DMS114 treated with DMSO at 0.1 percent for 48 hours (cell line): ENCODE data around the gene RPP25L.

Experiments used
- DNase-seq: peaks from one replicate; lab custom pipeline; 2025; ENCODE audit not compliant: unreplicated experiment; lab: John Stamatoyannopoulos, UW

RPP25L gene

DNA sequence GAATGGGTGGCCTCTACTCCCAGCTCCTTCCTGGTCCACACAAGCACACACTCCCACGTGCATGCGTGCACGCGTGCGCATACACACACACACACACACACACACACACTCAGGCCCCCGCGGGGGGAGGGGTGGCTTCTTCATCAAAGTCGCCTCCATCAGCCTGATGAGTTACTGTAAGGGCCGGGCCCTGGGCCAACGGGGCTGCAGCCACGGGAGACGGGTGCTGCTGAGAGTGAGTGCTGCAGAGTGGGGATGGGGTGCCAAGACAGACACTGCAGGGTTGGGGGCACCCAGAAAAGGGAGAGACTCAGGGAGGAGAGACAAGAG lies 40.5 kb downstream of the RPP25L start:
- no peak for DNase-seq

DNA sequence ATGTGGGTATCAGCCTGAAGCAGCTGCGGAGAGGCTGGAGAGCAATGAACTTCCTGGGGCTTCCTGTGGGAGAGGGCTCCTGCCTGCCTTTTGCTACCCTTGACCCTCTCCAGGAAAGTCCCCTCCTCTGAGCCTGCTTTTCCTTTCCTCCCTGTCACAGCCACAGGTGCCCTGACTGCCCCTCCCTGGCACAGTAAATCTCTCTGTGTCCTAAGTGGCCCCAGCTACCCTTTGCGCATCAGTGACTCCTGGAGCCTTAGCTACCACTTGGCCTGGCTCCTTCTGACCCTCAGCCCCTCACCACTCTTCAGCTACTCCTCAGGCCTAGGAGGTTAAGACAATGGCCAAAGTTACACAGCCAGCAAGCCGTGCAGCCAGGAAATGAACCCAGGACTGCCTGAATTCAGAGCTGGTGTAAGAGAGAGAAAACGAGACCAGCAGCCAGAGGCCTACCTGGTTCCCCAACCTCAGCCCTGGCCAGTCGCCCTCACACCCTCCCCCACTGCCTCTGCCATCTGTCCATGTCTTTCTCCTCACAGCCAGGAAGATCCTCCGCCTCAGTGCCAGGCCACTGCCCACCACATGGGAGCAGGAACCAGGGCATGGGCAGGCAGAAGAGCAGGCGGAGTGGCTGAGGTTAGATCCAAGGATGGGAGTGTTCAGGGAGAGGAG lies 41.0 kb downstream of the RPP25L start:
- DNase-seq, result no peak

- DNase-seq, result no peak
Measured at GRCh38 chr9:34570376-34570775, 41.5 kb downstream of the RPP25L start.

DNA sequence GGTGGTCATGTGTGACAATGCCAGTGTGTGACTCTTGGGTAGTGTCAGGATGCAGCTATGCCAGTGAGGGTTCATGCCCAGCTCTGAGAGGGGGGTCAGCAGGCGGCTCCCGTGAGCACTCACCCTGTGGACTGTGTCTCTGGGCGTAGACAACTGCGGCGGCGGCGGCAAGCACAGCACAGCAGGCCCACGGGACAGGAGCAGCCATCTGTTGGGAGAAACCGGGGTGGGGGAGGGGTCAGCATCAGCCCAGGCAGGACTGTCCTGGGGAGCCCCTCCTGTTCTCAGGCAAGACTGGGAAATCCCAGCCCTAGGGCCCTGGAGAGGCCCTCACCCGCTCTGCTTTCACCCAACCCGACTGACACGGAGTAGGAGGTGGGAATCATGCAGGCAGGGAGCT lies 43.1 kb downstream of the RPP25L start:
- DNase-seq, result no peak

GRCh38 chr9:34568133-34568532 lies 43.8 kb downstream of the RPP25L start:
- DNase-seq, result no peak

DNA sequence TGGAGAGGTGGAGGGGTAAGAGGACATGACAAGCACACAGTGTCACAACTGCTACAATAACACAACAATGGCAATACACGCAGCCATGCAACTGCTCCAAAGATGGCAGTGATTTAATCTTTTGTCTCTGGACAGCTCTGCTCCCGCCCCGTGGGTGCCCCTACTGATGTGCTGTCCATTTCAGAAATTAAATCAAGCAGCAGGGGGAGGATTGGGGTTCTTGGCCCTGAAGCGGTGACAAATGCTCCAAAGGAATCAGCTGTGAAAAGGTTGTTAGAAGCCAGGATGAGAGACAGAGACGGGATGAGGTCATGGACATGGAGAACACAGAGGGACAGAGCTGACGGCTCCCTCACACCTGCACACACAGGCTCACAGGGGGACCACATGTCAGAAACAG lies 44.9 kb downstream of the RPP25L start:
- DNase-seq, result no peak

- no peak for DNase-seq
Measured at GRCh38 chr9:34566322-34566721, 45.6 kb downstream of the RPP25L start.

- no peak for DNase-seq
Measured at GRCh38 chr9:34565856-34566255, 46.0 kb downstream of the RPP25L start.

GRCh38 chr9:34564617-34565016 lies 47.3 kb downstream of the RPP25L start:
- DNase-seq, result no peak

- DNase-seq, result no peak
Measured at GRCh38 chr9:34563262-34563661, 48.6 kb downstream of the RPP25L start.

DNA sequence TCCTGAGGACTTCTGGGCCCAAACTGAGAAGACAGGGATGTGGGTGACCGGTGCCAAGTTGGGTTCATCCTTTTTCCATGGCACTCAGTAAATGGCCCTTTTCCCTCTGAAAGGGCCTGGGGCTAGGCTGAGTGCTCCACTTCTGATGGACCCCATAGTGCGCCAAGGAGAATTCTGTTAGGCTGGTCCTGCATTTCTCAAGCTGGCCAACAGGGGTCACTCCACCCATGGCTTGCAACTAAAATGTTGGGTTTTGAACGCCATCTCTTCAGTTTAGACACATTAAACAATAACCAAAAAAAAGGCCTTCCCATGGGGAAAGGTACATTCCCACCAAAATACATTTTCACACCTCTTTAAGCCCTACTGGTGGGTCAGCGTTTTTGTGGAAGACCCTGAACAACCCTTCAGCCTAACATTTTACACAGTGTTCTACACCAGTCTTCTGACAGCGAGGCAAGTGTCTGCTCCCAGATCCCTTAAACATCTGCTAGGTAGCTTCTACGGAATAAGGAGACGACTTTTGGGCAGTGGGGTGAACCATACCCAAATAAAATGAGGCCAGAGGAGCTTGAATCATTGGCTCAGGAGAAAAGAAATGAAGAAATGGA lies 49.7 kb downstream of the RPP25L start:
- DNase-seq, result no peak

DNA sequence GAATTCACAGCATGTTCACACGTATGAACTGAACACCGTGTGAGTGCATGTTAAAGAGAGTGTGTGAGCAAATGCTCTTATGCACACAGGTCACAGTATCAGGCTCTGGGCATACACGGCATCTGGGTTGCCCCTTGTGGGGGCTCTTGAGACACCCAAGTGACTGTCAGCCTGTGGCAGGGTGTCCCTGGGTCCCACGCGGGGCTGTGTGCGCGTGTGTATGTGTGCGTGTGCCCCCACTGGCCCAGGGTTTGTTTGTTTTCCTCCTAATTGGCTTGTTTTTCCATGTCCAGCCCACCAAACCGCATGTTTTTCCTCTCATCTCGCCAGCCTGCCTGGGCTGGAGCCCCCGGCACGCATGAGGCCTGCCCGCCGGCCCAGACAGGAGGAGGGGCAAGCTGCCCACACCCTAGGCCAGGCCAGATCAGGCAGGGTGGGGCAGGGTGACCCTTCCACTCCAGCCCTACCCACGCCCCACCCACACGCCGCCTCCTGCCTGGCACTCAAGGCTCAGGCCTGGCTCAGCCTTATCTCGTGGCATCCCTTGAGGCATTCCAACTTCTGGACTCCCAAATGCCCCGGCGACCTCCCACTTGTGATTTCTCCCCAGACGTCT lies 51.2 kb downstream of the RPP25L start:
- DNase-seq, result no peak
